GM12865 (cell line): Measurements from ENCODE around the gene SBNO2.
A peak's percentile ranks its signal among the peaks of the same experiment; 100 is the strongest.

Experiments
- DNase-seq: peaks from one replicate; pipeline ENCODE4 v3.0.0; 2010; ENCODE audit warnings: low read depth
- H3K4me3 ChIP-seq: 2 replicates; pipeline ENCODE4 v1.5.1; 2011; ENCODE audit warnings: mild to moderate bottlenecking, low read depth, low read length, control low read depth
- CTCF ChIP-seq: IDR thresholded peaks from 2 replicates; pipeline ENCODE4 v1.5.1; 2011; ENCODE audit warnings: low read length, control low read depth, low read depth, inconsistent platforms; ENCODE audit not compliant: insufficient read depth; ENCODE audit errors: missing control alignments

SBNO2 gene

GRCh38 chr19:1161716-1162115, 12.4 kb downstream of the SBNO2 start:
- H3K4me3 ChIP-seq, result no peak overlapping the region
- peak; percentile 59 for DNase-seq
- no peak for TF ChIP-seq CTCF

- no peak overlapping the region for H3K4me3 ChIP-seq
- no peak for DNase-seq
- TF ChIP-seq CTCF, result no peak
Measured at GRCh38 chr19:1159864-1160595, 14.0 kb downstream of the SBNO2 start.

GRCh38 chr19:1158885-1159448, 15.1 kb downstream of the SBNO2 start:
- no peak for DNase-seq
- H3K4me3 ChIP-seq, result no peak overlapping the region
- no peak for TF ChIP-seq CTCF

- TF ChIP-seq CTCF, result no peak
- DNase-seq, result no peak
- no peak overlapping the region for H3K4me3 ChIP-seq
Measured at GRCh38 chr19:1157931-1158884, 15.9 kb downstream of the SBNO2 start.

- H3K4me3 ChIP-seq, result no peak overlapping the region
- TF ChIP-seq CTCF, result no peak
- no peak for DNase-seq
Measured at GRCh38 chr19:1156830-1157615, 17.0 kb downstream of the SBNO2 start.

GRCh38 chr19:1156305-1156801, 17.7 kb downstream of the SBNO2 start:
- DNase-seq, result no peak
- TF ChIP-seq CTCF, result no peak
- H3K4me3 ChIP-seq, result no peak overlapping the region
